RWPE1 (cell line): ENCODE results near the gene MFSD11.
"Not testable (repeated sequence)": the region's sequence is repeated elsewhere in the genome, so short reads cannot be mapped to it uniquely, and the experiment has no call there.

ENCODE experiments used
- CTCF ChIA-PET: fragments of 350-600 bp; sonication (Branson Sonifier 250); formaldehyde crosslinking; extraction: SDS; loops from one replicate; lab custom pipeline; 2021; lab: Yijun Ruan, JAX
- POLR2A ChIA-PET: fragments of 400-600 bp; formaldehyde crosslinking; extraction: SDS; loops from one replicate; lab custom pipeline; 2020; ENCODE audit warnings: antibody characterized with exemption; ENCODE audit not compliant: low non-redundant PET; lab: Yijun Ruan, JAX
- DNase-seq: peaks from one replicate; pipeline ENCODE4 v3.0.0; 2012; ENCODE audit warnings: low spot score
- H3K27ac ChIP-seq: fragments of 450-650 bp; 2 replicates; pipeline ENCODE4 v1.5.1; 2017
- TF ChIP-seq, protein P1 (sequence below): fragments of 450-650 bp; conservative IDR thresholded peaks from 2 replicates; pipeline ENCODE4 v1.5.1; 2017; ENCODE audit warnings: low read depth, mild to moderate bottlenecking

Gene MFSD11

DNA sequence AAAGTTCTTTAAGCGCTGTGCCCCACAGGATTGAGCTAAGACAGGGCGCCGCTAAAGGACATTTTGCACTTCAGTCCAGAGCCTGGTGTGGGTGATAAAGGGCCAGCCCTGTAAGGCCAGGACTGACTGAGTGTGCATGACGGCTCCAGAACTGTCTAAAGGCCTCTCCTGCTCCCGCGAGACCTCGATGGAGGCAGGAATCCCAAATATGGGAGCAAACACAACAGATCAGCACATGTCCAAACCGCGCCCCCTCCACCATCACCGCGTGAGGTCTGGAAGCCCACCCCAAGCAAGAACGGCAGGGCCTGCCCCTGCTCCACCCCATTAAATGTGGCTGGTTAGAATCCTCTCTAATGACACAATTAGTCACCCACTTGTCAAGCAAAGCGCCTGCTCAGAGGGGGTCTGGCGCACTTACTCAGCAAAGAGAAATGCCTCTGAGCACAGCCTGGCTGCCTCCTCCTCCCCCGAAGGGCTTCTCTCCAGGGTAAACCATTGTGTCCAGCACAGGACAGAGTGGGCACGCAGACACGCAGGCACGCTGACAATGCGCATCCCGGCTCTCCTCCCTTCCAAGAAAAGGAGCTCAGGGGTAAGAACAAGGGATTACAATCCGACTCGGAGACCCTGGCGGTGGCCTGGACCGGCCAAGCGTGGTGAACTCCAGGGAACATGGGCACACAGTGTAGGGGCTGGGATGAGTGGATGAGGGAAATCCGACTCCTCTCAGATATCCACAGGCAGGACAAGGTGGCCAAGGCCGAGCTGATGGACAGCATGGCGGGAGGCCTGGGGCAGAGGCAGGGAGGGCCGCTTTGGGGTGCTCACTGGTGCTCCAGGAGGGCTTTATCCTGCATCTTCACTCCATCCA lies 28.6 kb upstream of the MFSD11 start:
- H3K27ac ChIP-seq, result peak overlapping the region; percentile 87
- DNase-seq, result no peak
- ChIA-PET POLR2A (no interaction called here), CTCF (interaction anchor here (0.5 kb wide), 1 partner anchor 199 kb away, joined by 3 read pairs; no protein-coding TSS in a partner anchor)
- TF ChIP-seq, protein P1, sequence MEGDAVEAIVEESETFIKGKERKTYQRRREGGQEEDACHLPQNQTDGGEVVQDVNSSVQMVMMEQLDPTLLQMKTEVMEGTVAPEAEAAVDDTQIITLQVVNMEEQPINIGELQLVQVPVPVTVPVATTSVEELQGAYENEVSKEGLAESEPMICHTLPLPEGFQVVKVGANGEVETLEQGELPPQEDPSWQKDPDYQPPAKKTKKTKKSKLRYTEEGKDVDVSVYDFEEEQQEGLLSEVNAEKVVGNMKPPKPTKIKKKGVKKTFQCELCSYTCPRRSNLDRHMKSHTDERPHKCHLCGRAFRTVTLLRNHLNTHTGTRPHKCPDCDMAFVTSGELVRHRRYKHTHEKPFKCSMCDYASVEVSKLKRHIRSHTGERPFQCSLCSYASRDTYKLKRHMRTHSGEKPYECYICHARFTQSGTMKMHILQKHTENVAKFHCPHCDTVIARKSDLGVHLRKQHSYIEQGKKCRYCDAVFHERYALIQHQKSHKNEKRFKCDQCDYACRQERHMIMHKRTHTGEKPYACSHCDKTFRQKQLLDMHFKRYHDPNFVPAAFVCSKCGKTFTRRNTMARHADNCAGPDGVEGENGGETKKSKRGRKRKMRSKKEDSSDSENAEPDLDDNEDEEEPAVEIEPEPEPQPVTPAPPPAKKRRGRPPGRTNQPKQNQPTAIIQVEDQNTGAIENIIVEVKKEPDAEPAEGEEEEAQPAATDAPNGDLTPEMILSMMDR, result no peak

DNA sequence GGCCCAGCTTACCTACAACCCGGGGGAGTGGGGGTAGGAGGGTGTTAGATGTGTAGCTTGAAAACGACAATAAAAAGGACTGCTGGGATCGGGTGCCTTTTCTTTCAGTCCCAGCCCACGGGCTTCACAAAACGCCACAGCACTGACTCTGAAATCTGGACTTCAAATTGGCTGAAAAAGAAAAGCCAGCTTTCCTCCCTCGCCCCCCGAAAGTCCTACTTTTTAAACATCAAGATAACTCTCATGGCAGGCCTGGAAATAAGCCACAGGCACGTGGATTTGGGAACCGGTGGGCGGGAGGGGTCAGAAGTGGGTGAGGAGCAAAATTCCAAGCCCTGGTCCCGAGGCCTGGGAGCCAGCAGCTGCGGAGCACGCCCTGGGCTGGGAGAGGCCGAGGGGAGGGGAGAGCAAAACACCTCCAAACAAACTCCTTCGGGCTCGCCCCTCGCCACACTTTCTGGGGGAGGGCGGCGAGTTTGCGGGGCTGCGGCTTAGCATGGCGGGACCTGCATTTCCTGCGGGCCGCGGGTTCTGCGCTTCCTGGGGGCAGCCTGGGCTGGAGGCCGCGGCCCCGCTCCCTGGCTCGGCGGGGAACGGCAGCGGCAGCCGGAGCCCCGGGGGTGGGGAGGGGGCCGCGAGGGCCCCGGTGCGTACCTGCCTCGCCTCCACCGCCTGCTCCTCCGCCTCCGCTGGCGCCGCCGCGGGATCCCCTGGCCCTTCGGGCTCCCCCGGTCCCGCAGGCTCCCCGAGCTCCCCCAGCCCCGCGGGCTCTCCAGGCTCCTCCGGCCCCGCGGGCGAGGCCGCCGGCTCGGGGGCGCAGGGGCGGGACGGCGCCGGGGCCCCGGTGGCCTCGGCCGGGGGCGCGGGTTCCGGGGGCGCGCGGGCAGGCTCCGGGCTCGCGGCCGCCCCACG lies 27.7 kb upstream of the MFSD11 start:
- POLR2A ChIA-PET, DNase-seq: not testable (repeated sequence)
- H3K27ac ChIP-seq, result peak overlapping the region; percentile 87
- CTCF ChIA-PET, result interaction anchor here (0.6 kb wide), 1 partner anchor 123 kb away, joined by 5 read pairs; no protein-coding TSS in a partner anchor

DNA sequence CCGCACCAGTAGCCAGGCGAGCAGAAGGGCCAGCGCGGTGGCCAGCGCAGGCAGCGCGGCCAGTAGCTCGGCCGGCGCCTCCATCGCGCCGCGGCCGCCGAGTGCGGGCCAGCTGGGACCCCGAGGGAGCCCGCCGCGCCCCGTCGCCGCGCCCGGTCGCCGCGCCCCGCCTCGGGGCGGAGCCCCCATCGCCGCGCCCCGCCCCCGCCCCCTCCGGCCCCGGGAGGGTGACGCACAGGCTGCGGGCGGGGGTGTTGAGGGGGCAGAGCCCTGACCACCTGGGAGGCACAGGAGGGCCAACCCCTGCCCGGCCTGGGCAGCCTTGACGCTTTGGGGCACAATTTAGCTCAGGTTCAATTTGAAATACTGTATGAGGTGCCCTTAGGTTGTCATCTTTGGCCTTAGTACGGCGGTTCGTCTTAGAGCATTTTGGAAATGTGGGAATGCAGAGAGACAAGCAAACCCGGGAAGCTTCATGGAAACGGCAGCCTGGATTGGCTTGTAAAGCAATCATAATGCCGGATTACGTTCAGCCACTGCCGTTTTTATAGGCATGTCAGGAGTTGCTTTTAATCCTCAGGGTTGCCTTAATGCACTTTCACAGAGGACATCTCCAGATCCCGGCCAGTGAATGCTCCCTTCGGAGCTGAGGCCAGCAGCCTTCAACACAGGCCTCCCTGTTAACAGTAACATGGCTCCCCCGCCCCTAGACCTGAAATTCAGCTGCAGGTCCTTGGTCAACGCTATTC lies 26.9 kb upstream of the MFSD11 start, which contains the start of gene MXRA7:
Gene MXRA7 (minus strand): TSS at position 103 of the 749 bp plus-strand sequence. CDS start 19 bp downstream, at position 84.
- ChIA-PET CTCF (interaction anchor here (0.5 to 0.6 kb wide), 2 partner anchors 124 to 501 kb away, joined by 5 read pairs; no protein-coding TSS in a partner anchor), POLR2A (no interaction called here)
- peak; percentile 71 for DNase-seq
- TF ChIP-seq, protein P1, result no peak
- peak within 1 kb of the TSS; percentile 87 for H3K27ac ChIP-seq

DNA sequence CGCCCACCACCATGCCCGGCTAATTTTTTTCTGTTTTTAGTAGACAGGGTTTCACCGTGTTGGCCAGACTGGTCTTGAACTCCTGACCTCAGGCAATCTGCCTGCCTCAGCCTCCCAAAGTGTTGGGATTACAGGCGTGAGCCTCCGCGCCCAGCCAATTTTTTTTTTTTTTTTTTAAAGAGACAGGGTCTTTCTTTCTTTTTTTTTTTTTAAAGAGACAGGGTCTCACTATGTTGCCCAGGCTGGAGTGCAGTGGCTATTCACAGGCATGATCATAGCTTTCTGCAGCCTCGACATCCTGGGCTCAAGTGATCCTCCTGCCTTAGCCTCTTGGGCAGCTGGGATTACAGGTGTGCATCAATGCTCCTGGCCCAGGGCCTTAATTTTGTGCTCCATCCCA lies 25.6 kb upstream of the MFSD11 start:
- CTCF ChIA-PET, result interaction anchor here (1.2 kb wide), 2 partner anchors 15 to 189 kb away, joined by 5 to 6 read pairs; no protein-coding TSS in a partner anchor
- POLR2A ChIA-PET, DNase-seq: not testable (repeated sequence)
- H3K27ac ChIP-seq, result peak overlapping the region; percentile 53

DNA sequence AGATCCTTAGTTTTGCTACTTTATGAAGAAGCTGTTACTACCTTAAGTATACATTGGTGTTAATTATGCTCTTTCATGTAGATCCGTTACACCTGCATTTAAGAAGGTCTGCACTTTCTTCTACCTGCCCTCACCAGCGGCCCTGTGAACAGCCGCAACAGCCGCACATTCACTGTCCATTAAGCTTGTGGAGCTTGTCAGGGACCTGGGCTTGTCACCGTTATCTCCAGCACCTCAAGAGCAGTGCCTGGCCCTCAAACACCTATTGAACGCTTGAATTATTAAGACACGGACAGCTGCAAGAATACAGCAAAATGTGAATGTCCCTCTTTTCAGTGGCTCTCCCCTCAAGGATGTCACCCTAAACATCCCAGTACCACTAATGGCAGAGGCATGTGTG lies 24.2 kb upstream of the MFSD11 start:
- POLR2A ChIA-PET, result no interaction called here
- CTCF ChIA-PET, result interaction anchor here (0.5 to 0.8 kb wide), 4 partner anchors 43 to 91 kb away, joined by 3 to 6 read pairs (median 4); no protein-coding TSS in a partner anchor
- no peak for DNase-seq
- TF ChIP-seq, protein P1, result no peak
- H3K27ac ChIP-seq, result no peak overlapping the region

DNA sequence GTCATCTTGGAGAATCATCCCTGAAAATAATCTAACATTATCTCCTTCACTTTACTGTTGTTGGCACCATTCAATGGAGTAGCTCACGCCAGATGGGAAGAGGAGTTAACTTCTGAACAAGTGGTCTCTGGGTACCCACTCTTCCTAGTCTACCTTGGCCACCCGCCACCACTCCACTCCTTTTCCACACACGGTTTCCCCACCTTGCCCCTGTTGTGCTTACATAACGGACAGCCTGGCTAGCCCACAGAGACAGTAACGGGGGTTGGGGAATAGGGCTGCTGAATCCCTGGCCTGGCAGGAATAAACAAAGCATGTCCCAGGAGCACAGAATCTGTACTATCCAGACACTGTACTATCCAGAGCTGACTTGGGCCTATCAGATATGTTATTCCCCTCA lies 23.6 kb upstream of the MFSD11 start:
- no peak for DNase-seq
- CTCF ChIA-PET, result interaction anchor here (0.5 to 0.8 kb wide), 4 partner anchors 44 to 317 kb away, joined by 3 to 6 read pairs (median 3); no protein-coding TSS in a partner anchor
- 0 out of 2 replicates have a peak overlapping the region, but pooled peaks have one; percentile 88 for H3K27ac ChIP-seq
- TF ChIP-seq, protein P1, result no peak
- POLR2A ChIA-PET, result no interaction called here
